GM12878 (cell line): ENCODE results near the gene FAF1. TPM values are rescaled to one million over a fixed set of nuclear protein-coding genes. Genes with fewer than 3 reads are reported as not detected.

ENCODE experiments used
- ATAC-seq: fragments of 200-7000 bp; cut with Tn5 transposase; 3 replicates; pipeline ENCODE4 v1.9.1; 2020; ENCODE audit warnings: mild to moderate bottlenecking, moderate library complexity
- BruUV-seq: library from RNA; stranded (reverse); fragments of 400-500 nt; replicated peaks from 2 replicates; lab custom pipeline; 2021; lab: Mats Ljungman, UMichigan
- CTCF ChIA-PET: fragments of 300-600 bp; sonication (Branson Sonifier 250); formaldehyde crosslinking; extraction: SDS; loops from one replicate; lab custom pipeline; 2021; ENCODE audit warnings: inconsistent platforms; lab: Yijun Ruan, JAX
- POLR2A ChIA-PET: fragments of 350-600 bp; formaldehyde crosslinking; extraction: SDS; loops from one replicate; lab custom pipeline; 2021; ENCODE audit warnings: inconsistent platforms; lab: Charles Lee
- RAD21 ChIA-PET: fragments of 300-600 bp; sonication (Branson Sonifier 250); formaldehyde crosslinking; loops from one replicate; lab custom pipeline; 2023; ENCODE audit warnings: antibody characterized with exemption; ENCODE audit not compliant: unreplicated experiment; lab: Charles Lee
- SMC1A ChIA-PET: fragments of 300-600 bp; sonication (Branson Sonifier 250); formaldehyde crosslinking; loops from one replicate; lab custom pipeline; 2023; ENCODE audit not compliant: unreplicated experiment, uncharacterized antibody; lab: Charles Lee
- DNase-seq: peaks from one replicate; pipeline ENCODE4 v3.0.0-alpha.2; 2011; ENCODE audit warnings: low read depth, low spot score
- FAIRE-seq: peaks from 3 replicates; lab custom pipeline; 2011; peaks lifted over from hg19 to GRCh38; lab: Jason Lieb, UNC
- H2AFZ ChIP-seq: 2 replicates; pipeline ENCODE4 v1.6.0; 2011; ENCODE audit warnings: low read depth, low read length, control low read depth; ENCODE audit not compliant: control insufficient read depth
- H3K27ac ChIP-seq: 2 replicates; pipeline ENCODE4 v1.5.1; 2011; ENCODE audit warnings: control low read depth; ENCODE audit not compliant: control insufficient read depth, insufficient read depth
- H3K27me3 ChIP-seq, 2 experiments: replicated peaks in 1 of 2; 2 replicates each; pipeline versions ENCODE4 v1.6.0 to v1.6.1; 2011; ENCODE audit warnings: low read length in 1 of 2; ENCODE audit not compliant: control insufficient read depth in 2 of 2, insufficient read depth in 2 of 2
- H3K36me3 ChIP-seq, 2 experiments: 2 replicates each; pipeline ENCODE4 v1.5.1; 2011; ENCODE audit warnings: low read length in 1 of 2; ENCODE audit not compliant: control insufficient read depth in 2 of 2, insufficient read depth in 2 of 2
- H3K4me1 ChIP-seq: 2 replicates; pipeline ENCODE4 v1.6.1; 2011; ENCODE audit warnings: mild to moderate bottlenecking, low read length, moderate library complexity, mixed read lengths; ENCODE audit not compliant: control insufficient read depth, insufficient read depth
- H3K4me2 ChIP-seq: 2 replicates; pipeline ENCODE4 v1.6.0; 2011; ENCODE audit warnings: control low read depth; ENCODE audit not compliant: control insufficient read depth, insufficient read depth
- H3K4me3 ChIP-seq: fragments of 200-600 bp; sonication (generic); 2 replicates; pipeline ENCODE4 v1.5.1; 2016
- H3K79me2 ChIP-seq: 2 replicates; pipeline ENCODE4 v1.6.0; 2011; ENCODE audit warnings: low read length; ENCODE audit not compliant: control insufficient read depth, insufficient read depth
- H3K9ac ChIP-seq: 2 replicates; pipeline ENCODE4 v1.8.0; 2011; ENCODE audit warnings: low read length, control low read depth, mixed read lengths; ENCODE audit not compliant: control insufficient read depth, insufficient read depth
- H3K9me3 ChIP-seq: replicated peaks from 3 replicates; pipeline ENCODE4 v1.5.1; 2011; ENCODE audit warnings: mild to moderate bottlenecking, low read length; ENCODE audit not compliant: control insufficient read depth, insufficient read depth
- H4K20me1 ChIP-seq: 2 replicates; pipeline ENCODE4 v1.6.0; 2011; ENCODE audit not compliant: control insufficient read depth, insufficient read depth
- BRCA1 ChIP-seq: IDR thresholded peaks from 2 replicates; pipeline ENCODE4 v1.6.1; 2011; ENCODE audit warnings: low read depth, low read length, improper control_type of control experiment
- E2F4 ChIP-seq: IDR thresholded peaks from 2 replicates; pipeline ENCODE4 v1.6.1; 2012; ENCODE audit warnings: low read depth, low read length, improper control_type of control experiment
- FOXK2 ChIP-seq: fragments of 450-650 bp; IDR thresholded peaks from 2 replicates; pipeline ENCODE4 v1.6.1; 2017; ENCODE audit warnings: mild to moderate bottlenecking, moderate library complexity
- HDAC6 ChIP-seq: fragments of 200-600 bp; sonication (generic); IDR thresholded peaks from one replicate; pipeline ENCODE4 v1.8.0; 2017; ENCODE audit warnings: antibody characterized with exemption; ENCODE audit not compliant: unreplicated experiment
- HSF1 ChIP-seq: fragments of 150-350 bp; IDR thresholded peaks from 2 replicates; pipeline ENCODE4 v1.6.1; 2014; ENCODE audit warnings: mild to moderate bottlenecking, low read depth, low read length
- IRF4 ChIP-seq: IDR thresholded peaks from 2 replicates; pipeline ENCODE4 v1.6.1; 2011; ENCODE audit warnings: low read depth, low read length
- MYC ChIP-seq: IDR thresholded peaks from 2 replicates; pipeline ENCODE4 v1.6.1; 2011; ENCODE audit warnings: mild to moderate bottlenecking, low read length, moderate library complexity, inconsistent platforms; ENCODE audit not compliant: insufficient read depth, insufficient replicate concordance, insufficient read length, severe bottlenecking
- PKNOX1 ChIP-seq: fragments of 450-650 bp; IDR thresholded peaks from 2 replicates; pipeline ENCODE4 v1.6.1; 2016; ENCODE audit warnings: mild to moderate bottlenecking
- PML ChIP-seq: IDR thresholded peaks from 2 replicates; pipeline ENCODE4 v1.6.1; 2012; ENCODE audit warnings: low read length, inconsistent platforms
- PRDM15 ChIP-seq: fragments of 450-650 bp; formaldehyde crosslinking; IDR thresholded peaks from 2 replicates; pipeline ENCODE4 v1.4.0; 2020; ENCODE audit warnings: mild to moderate bottlenecking, moderate library complexity
- RAD51 ChIP-seq: fragments of 450-650 bp; IDR thresholded peaks from 2 replicates; pipeline ENCODE4 v1.6.1; 2016; ENCODE audit warnings: moderate library complexity, mild to moderate bottlenecking, inconsistent platforms
- ZBED1 ChIP-seq: IDR thresholded peaks from 2 replicates; pipeline ENCODE4 v1.6.1; 2016; ENCODE audit warnings: borderline replicate concordance
- in situ Hi-C: fragments of 300-500 bp; cut with MboI; formaldehyde crosslinking; loops from 9 replicates; pipeline ENCODE4 v1.14.3; 2018; ENCODE audit warnings: mixed read lengths
- intact Hi-C: fragments of 100-400 bp; cut with micrococcal nuclease; formaldehyde crosslinking; loops from one replicate; pipeline ENCODE4 v1.14.2; 2022; ENCODE audit not compliant: unreplicated experiment
- polyA plus RNA-seq, 11 experiments: library from polyadenylated mRNA; depleted of rRNA in 4 of 11; unstranded in 6 of 11; stranded (reverse) in 5 of 11; fragments of >200 nt; fragmentation: Nextera tagmentation in 4 of 11; fragmentation: Illumina TruSeq in 1 of 11; extraction: Ambion mirVana in 4 of 11; extraction: Trizol in 1 of 11; gene quantifications; 1 replicate in 1 of 11; 2 replicates in 10 of 11; pipeline versions ENCODE4 v1.2.1 to v1.2.3, GENCODE V29; 2011 to 2016; ENCODE audit warnings: inconsistent platforms in 2 of 11, missing spikeins in 2 of 11, low read depth in 1 of 11
- total RNA-seq, 4 experiments: library from RNA; depleted of rRNA in 3 of 4; stranded (reverse); fragments of >200 nt in 3 of 4; fragmentation: Illumina TruSeq in 1 of 4; extraction: Trizol in 1 of 4; gene quantifications; 2 replicates each; pipeline versions ENCODE4 v1.2.1 to v1.2.3, GENCODE V29; 2013 to 2021

The FAF1 gene
- total and polyA plus RNA-seq, 10 of the 15 experiments (the other 5 are each of a cell fraction or from before 2014, with no cell fraction given) = 8.6 to 54.5 (median 23.7) TPM

- BruUV-seq = no TSS peak
Observed at GRCh38 chr1:50830621-50831020, 129.4 kb downstream of the FAF1 start.

More at GRCh38 chr1:50830621-50831020, 129.4 kb downstream of the FAF1 start:
- Histone ChIP-seq H2AFZ (no peak overlapping the region), H3K27ac (no peak overlapping the region), H3K9me3 (no peaks in the 10 kb centered on the region; the same call in 2 of the 3 replicates), H3K36me3 (no peaks in the 10 kb centered on the region), H3K4me3 (no peak overlapping the region)
- FAIRE-seq (no peak), DNase-seq (no peak)
- RAD21 ChIA-PET = no interaction called here
- TF ChIP-seq PKNOX1 (no peak), IRF4 (no peak), FOXK2 (no peak), PRDM15 (no peak), BRCA1 (no peak), HSF1 (no peak), ZBED1 (no peak), E2F4 (no peak), PML (no peak), HDAC6 (no peak), RAD51 (no peak), MYC (no peak)
- TF ChIP-seq, all 136 proteins: peak for 0
- SMC1A ChIA-PET = no interaction called here
- Histone ChIP-seq H4K20me1 (no peaks in the 10 kb centered on the region), H3K4me1 (no peaks in the 10 kb centered on the region), H3K79me2 (no peaks in the 10 kb centered on the region; the same call in 1 of the 2 replicates), H3K9ac (no peak overlapping the region), H3K4me2 (no peak overlapping the region), H3K27me3 (no peaks in the 10 kb centered on the region)
- in situ Hi-C loops (no loop called here), intact Hi-C loops (no loop called here)
- ATAC-seq = no peak
- CTCF ChIA-PET = no interaction called here
- POLR2A ChIA-PET = no interaction called here
